HUES48 (cell line): ENCODE results near the gene P2RX4.

ENCODE experiments used
- H3K27ac ChIP-seq: one replicate; pipeline ENCODE4 v1.7.0; 2013; ENCODE audit warnings: low read depth, low read length, inconsistent platforms
- H3K27me3 ChIP-seq: 2 replicates; pipeline ENCODE4 v1.6.1; 2013; ENCODE audit warnings: mild to moderate bottlenecking, low read length; ENCODE audit not compliant: control insufficient read depth, insufficient read depth
- H3K36me3 ChIP-seq: 2 replicates; pipeline ENCODE4 v1.6.1; 2013; ENCODE audit warnings: low read length; ENCODE audit not compliant: control insufficient read depth, insufficient read depth
- H3K4me1 ChIP-seq: 2 replicates; pipeline ENCODE4 v1.6.1; 2013; ENCODE audit warnings: mild to moderate bottlenecking, low read length; ENCODE audit not compliant: control insufficient read depth, insufficient read depth
- H3K4me3 ChIP-seq: 2 replicates; pipeline ENCODE4 v1.5.1; 2013; ENCODE audit warnings: mild to moderate bottlenecking, low read depth, low read length
- H3K9ac ChIP-seq: 2 replicates; pipeline ENCODE4 v1.6.1; 2013; ENCODE audit warnings: mild to moderate bottlenecking, low read depth, low read length, moderate library complexity
- H3K9me3 ChIP-seq: 2 replicates; pipeline ENCODE4 v1.6.1; 2013; ENCODE audit warnings: low read length; ENCODE audit not compliant: control insufficient read depth, insufficient read depth

Gene P2RX4

GRCh38 chr12:121261398-121261797, 51.5 kb downstream of the P2RX4 start:
- Histone ChIP-seq H3K27me3 (no peaks in the 10 kb centered on the region), H3K9ac (no peak overlapping the region), H3K36me3 (peaks cover 43% of the 10 kb centered on the region), H3K27ac (no peak overlapping the region), H3K4me3 (no peak overlapping the region), H3K9me3 (no peaks in the 10 kb centered on the region), H3K4me1 (no peaks in the 10 kb centered on the region)

DNA sequence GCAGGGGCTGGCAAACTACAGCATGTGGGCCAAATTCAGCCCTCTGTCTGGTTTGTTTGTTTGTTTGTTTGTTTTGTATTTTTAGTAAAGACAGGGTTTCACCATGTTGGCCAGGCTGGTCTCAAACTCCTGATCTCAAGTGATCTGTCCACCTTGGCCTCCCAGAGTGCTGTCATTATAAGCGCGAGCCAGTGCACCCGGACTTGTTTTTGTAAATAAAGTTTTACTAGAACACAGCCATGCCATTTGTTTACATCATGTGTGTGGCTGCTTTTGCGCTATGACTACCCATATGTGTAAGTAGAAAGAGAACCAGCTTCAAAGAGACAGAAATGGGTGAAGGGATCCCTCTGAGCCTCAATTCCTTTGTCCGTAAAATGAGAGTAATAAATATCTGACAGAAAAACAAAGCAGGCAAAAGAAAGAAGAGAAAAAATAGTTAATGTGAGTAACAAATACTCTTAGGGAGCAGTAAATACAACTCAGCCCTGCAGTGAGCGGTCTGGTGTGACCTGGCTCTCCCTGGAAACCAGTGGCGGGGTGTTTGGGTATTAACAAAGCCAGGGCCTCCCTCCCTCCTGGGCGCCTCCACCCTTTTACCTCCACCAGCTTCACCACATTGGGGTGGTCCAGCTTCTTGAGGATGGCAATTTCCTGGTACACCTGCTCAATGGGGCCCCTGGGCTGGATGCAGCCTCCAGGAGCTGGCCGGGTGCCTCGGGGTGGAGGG, 53.4 kb downstream of the P2RX4 start:
- H3K4me3 ChIP-seq: no peak overlapping the region
- H3K36me3 ChIP-seq: peaks cover 44% of the 10 kb centered on the region
- no peaks in the 10 kb centered on the region for H3K9me3 ChIP-seq
- no peak overlapping the region for H3K9ac ChIP-seq
- no peak overlapping the region for H3K27ac ChIP-seq
- no peaks in the 10 kb centered on the region for H3K4me1 ChIP-seq
- no peaks in the 10 kb centered on the region for H3K27me3 ChIP-seq

- H3K27ac ChIP-seq: no peak overlapping the region
- H3K4me1 ChIP-seq: no peaks in the 10 kb centered on the region
- H3K36me3 ChIP-seq: peaks cover 46% of the 10 kb centered on the region
Observed at GRCh38 chr12:121264135-121264534, 54.2 kb downstream of the P2RX4 start.

DNA sequence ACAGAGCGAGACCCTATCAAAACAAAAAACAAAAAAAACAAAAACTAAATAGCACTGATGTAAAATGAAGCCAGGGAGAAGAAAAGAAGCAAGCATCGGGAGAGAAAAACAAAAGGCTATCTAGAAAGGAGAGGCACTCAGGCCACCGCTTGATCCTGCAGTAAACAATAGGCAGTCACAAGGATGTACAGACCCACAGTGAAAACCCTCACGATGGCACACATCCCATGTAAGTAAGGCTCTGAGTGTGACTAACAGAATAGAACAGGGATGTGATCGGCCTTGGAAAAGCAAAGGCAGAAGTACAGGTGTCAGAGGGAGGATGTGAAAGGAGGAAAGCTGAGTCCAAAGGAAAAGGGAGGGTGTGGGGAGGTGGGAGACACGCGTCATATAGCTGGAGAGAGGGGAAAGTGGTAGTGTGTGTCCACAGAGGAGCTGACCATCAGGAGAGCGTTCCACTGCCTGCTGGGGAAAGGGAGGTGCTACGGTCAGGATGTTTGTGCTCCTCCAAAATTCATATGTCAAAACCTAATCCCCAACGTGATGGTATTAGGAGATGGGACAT, 55.1 kb downstream of the P2RX4 start:
- Histone ChIP-seq H3K36me3 (peaks cover 41% of the 10 kb centered on the region), H3K9me3 (no peaks in the 10 kb centered on the region)

More at GRCh38 chr12:121264135-121264534, 54.2 kb downstream of the P2RX4 start:
- Histone ChIP-seq H3K9ac (no peak overlapping the region), H3K9me3 (no peaks in the 10 kb centered on the region), H3K4me3 (no peak overlapping the region), H3K27me3 (no peaks in the 10 kb centered on the region)

DNA sequence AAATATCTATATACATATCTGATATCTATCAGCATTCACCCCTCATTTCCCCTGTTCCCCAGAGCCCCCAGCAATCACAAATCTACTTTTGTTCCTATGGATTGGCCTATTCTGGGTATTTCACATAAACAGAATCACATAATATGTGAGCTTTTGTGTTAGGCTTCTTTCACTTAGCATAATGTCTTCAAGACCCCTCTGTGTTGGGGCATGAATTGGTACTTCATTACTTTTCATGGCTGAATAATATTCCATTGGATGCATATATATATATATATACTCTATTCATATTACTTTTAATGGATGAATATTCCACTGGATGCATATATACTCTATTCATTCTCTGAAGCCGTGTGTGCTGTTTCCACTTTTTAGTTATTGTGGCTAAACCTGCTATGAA, 57.9 kb downstream of the P2RX4 start:
- H3K9ac ChIP-seq: no peak overlapping the region
- no peaks in the 10 kb centered on the region for H3K27me3 ChIP-seq
- no peaks in the 10 kb centered on the region for H3K4me1 ChIP-seq
- no peak overlapping the region for H3K4me3 ChIP-seq
- H3K36me3 ChIP-seq: peaks cover 40% of the 10 kb centered on the region
- H3K27ac ChIP-seq: no peak overlapping the region
- no peaks in the 10 kb centered on the region for H3K9me3 ChIP-seq

More for the DNA sequence above, 55.1 kb downstream of the P2RX4 start:
- no peak overlapping the region for H3K9ac ChIP-seq
- H3K27ac ChIP-seq: no peak overlapping the region
- H3K27me3 ChIP-seq: no peaks in the 10 kb centered on the region
- no peak overlapping the region for H3K4me3 ChIP-seq
- H3K4me1 ChIP-seq: no peaks in the 10 kb centered on the region

GRCh38 chr12:121273364-121273896, 63.5 kb downstream of the P2RX4 start:
- Histone ChIP-seq H3K4me3 (no peak overlapping the region), H3K9me3 (no peaks in the 10 kb centered on the region), H3K9ac (no peak overlapping the region), H3K36me3 (peaks cover 36% of the 10 kb centered on the region), H3K4me1 (no peaks in the 10 kb centered on the region), H3K27ac (no peak overlapping the region), H3K27me3 (no peaks in the 10 kb centered on the region)

- Histone ChIP-seq H3K9ac (no peak overlapping the region), H3K27me3 (no peaks in the 10 kb centered on the region), H3K36me3 (peaks cover 33% of the 10 kb centered on the region), H3K4me3 (no peak overlapping the region), H3K4me1 (no peaks in the 10 kb centered on the region), H3K9me3 (no peaks in the 10 kb centered on the region), H3K27ac (no peak overlapping the region)
Observed at GRCh38 chr12:121274036-121274763, 64.3 kb downstream of the P2RX4 start.

GRCh38 chr12:121277374-121277759, 67.4 kb downstream of the P2RX4 start:
- Histone ChIP-seq H3K27ac (no peak overlapping the region), H3K36me3 (peaks cover 21% of the 10 kb centered on the region; the same call in 1 of the 2 replicates)

GRCh38 chr12:121278169-121279070, 68.5 kb downstream of the P2RX4 start:
- Histone ChIP-seq H3K9ac (no peak overlapping the region), H3K9me3 (no peaks in the 10 kb centered on the region), H3K27me3 (no peaks in the 10 kb centered on the region), H3K27ac (no peak overlapping the region), H3K36me3 (peaks cover 19% of the 10 kb centered on the region; the same call in 1 of the 2 replicates), H3K4me1 (peaks cover 11% of the 10 kb centered on the region), H3K4me3 (no peak overlapping the region)

More at GRCh38 chr12:121277374-121277759, 67.4 kb downstream of the P2RX4 start:
- Histone ChIP-seq H3K9me3 (no peaks in the 10 kb centered on the region), H3K4me1 (peaks cover 11% of the 10 kb centered on the region), H3K4me3 (no peak overlapping the region), H3K27me3 (no peaks in the 10 kb centered on the region), H3K9ac (no peak overlapping the region)

- H3K9me3 ChIP-seq: no peaks in the 10 kb centered on the region
- H3K27ac ChIP-seq: no peak overlapping the region
- peaks cover 11% of the 10 kb centered on the region for H3K4me1 ChIP-seq
- peaks cover 15% of the 10 kb centered on the region; the same call in 1 of the 2 replicates for H3K36me3 ChIP-seq
- no peaks in the 10 kb centered on the region for H3K27me3 ChIP-seq
- H3K9ac ChIP-seq: no peak overlapping the region
- H3K4me3 ChIP-seq: no peak overlapping the region
Observed at GRCh38 chr12:121279071-121279375, 69.1 kb downstream of the P2RX4 start.
